ENCODE measurements around the gene SETBP1. TPM values are rescaled to one million over a fixed set of nuclear protein-coding genes. Genes with fewer than 3 reads are reported as not detected.
A peak's percentile ranks its signal among the peaks of the same experiment; 100 is the strongest.

Gene SETBP1
- total and polyA plus RNA-seq, 7 experiments from 2014 or later, result 0.08 to 12.5 (median 2.5) TPM; not detected in 2

- intact Hi-C loops (cut with micrococcal nuclease), result no loop called here
- CTCF ChIA-PET, result interaction anchor here (0.6 kb wide), 2 partner anchors 64 to 750 kb away, joined by 3 read pairs; no protein-coding TSS in a partner anchor
- Mint-ChIP-seq H3K36me3 (no peaks in the 10 kb centered on the region), H3K27ac (no peak overlapping the region), H3K9me3 (peaks cover 0 to 7% (median 0%) of the 10 kb centered on the region in 11 donors), H3K4me1 (no peaks in the 10 kb centered on the region), H3K27me3 (no peaks in the 10 kb centered on the region), H3K4me3 (no peak overlapping the region)
- H3K4me3 ChIP-seq (ENCODE audit: low read length), result no peak overlapping the region
- H3K9me3 ChIP-seq (ENCODE audit: control insufficient read depth in 2 of 3, low read length in 3 of 3), result no peaks in the 10 kb centered on the region
- no peaks in the 10 kb centered on the region for H3K4me1 ChIP-seq (ENCODE audit: control insufficient read depth in 2 of 2, insufficient read depth in 2 of 2, low read length in 2 of 2)
- no peak for ATAC-seq
- H3K27ac ChIP-seq (ENCODE audit: low read depth, low read length), result no peak overlapping the region
- no peak for DNase-seq
- no peaks in the 10 kb centered on the region for H3K36me3 ChIP-seq (ENCODE audit: control insufficient read depth in 2 of 3, insufficient read depth in 3 of 3, low read length in 3 of 3)
- POLR2A ChIA-PET, result no interaction called here
- no peaks in the 10 kb centered on the region for H3K27me3 ChIP-seq (ENCODE audit: control insufficient read depth in 2 of 2, insufficient read depth in 2 of 2, low read length in 2 of 2)
Observed at GRCh38 chr18:44924785-44925499, 244.3 kb downstream of the SETBP1 start.

GRCh38 chr18:44927127-44927849 is 246.6 kb downstream of the SETBP1 start:
- Histone ChIP-seq H3K27me3 (ENCODE audit: control insufficient read depth in 2 of 2, insufficient read depth in 2 of 2, low read length in 2 of 2) (no peaks in the 10 kb centered on the region), H3K4me3 (ENCODE audit: low read length) (no peak overlapping the region), H3K4me1 (ENCODE audit: control insufficient read depth in 2 of 2, insufficient read depth in 2 of 2, low read length in 2 of 2) (no peaks in the 10 kb centered on the region), H3K9me3 (ENCODE audit: control insufficient read depth in 2 of 3, low read length in 3 of 3) (no peaks in the 10 kb centered on the region), H3K36me3 (ENCODE audit: control insufficient read depth in 2 of 3, insufficient read depth in 3 of 3, low read length in 3 of 3) (no peaks in the 10 kb centered on the region), H3K27ac (ENCODE audit: low read depth, low read length) (no peak overlapping the region)
- ChIA-PET POLR2A (no interaction called here), CTCF (no interaction called here)
- DNase-seq (no peak), ATAC-seq (no peak)
- H3K36me3 Mint-ChIP-seq, result peaks cover 0 to 2% (median 0%) of the 10 kb centered on the region in 5 donors
- no peak overlapping the region for H3K4me3 Mint-ChIP-seq
- H3K27me3 Mint-ChIP-seq, result peaks cover 0 to 6% (median 0%) of the 10 kb centered on the region in 5 donors
- H3K27ac Mint-ChIP-seq, result no peak overlapping the region
- H3K9me3 Mint-ChIP-seq, result peaks cover 0 to 19% (median 10%) of the 10 kb centered on the region in 11 donors
- intact Hi-C loops (cut with micrococcal nuclease), result no loop called here
- no peaks in the 10 kb centered on the region for H3K4me1 Mint-ChIP-seq

GRCh38 chr18:44934901-44935300 is 254.2 kb downstream of the SETBP1 start:
- Histone ChIP-seq H3K27me3 (ENCODE audit: control insufficient read depth in 2 of 2, insufficient read depth in 2 of 2, low read length in 2 of 2) (no peaks in the 10 kb centered on the region), H3K9me3 (ENCODE audit: control insufficient read depth in 2 of 3, low read length in 3 of 3) (peaks cover 0 to 4% (median 0%) of the 10 kb centered on the region in 3 experiments), H3K4me1 (ENCODE audit: control insufficient read depth in 2 of 2, insufficient read depth in 2 of 2, low read length in 2 of 2) (no peaks in the 10 kb centered on the region), H3K4me3 (ENCODE audit: low read length) (no peak overlapping the region), H3K27ac (ENCODE audit: low read depth, low read length) (no peak overlapping the region), H3K36me3 (ENCODE audit: control insufficient read depth in 2 of 3, insufficient read depth in 3 of 3, low read length in 3 of 3) (no peaks in the 10 kb centered on the region)
- POLR2A ChIA-PET, result no interaction called here
- no peak for DNase-seq
- intact Hi-C loops (cut with micrococcal nuclease), result no loop called here
- H3K27me3 Mint-ChIP-seq, result peaks cover 3 to 15% (median 6%) of the 10 kb centered on the region in 5 donors
- no peak overlapping the region for H3K27ac Mint-ChIP-seq
- peaks cover 0 to 6% (median 0%) of the 10 kb centered on the region in 7 donors for H3K4me1 Mint-ChIP-seq
- no peak overlapping the region for H3K4me3 Mint-ChIP-seq
- CTCF ChIA-PET, result no interaction called here
- ATAC-seq, result no peak
- peaks cover 0 to 43% (median 15%) of the 10 kb centered on the region in 11 donors for H3K9me3 Mint-ChIP-seq
- H3K36me3 Mint-ChIP-seq, result peaks cover 0 to 12% (median 4%) of the 10 kb centered on the region in 5 donors

GRCh38 chr18:44935455-44935854 is 254.8 kb downstream of the SETBP1 start:
- Mint-ChIP-seq H3K9me3 (peaks cover 0 to 43% (median 15%) of the 10 kb centered on the region in 11 donors), H3K4me3 (no peak overlapping the region), H3K36me3 (peaks cover 0 to 12% (median 4%) of the 10 kb centered on the region in 5 donors), H3K27me3 (peaks cover 3 to 15% (median 10%) of the 10 kb centered on the region in 5 donors), H3K27ac (peak overlapping the region in 1 of 9 donors; percentile 73), H3K4me1 (peaks cover 0 to 6% (median 0%) of the 10 kb centered on the region in 7 donors)
- Histone ChIP-seq H3K36me3 (ENCODE audit: control insufficient read depth in 2 of 3, insufficient read depth in 3 of 3, low read length in 3 of 3) (no peaks in the 10 kb centered on the region), H3K27me3 (ENCODE audit: control insufficient read depth in 2 of 2, insufficient read depth in 2 of 2, low read length in 2 of 2) (no peaks in the 10 kb centered on the region), H3K27ac (ENCODE audit: low read depth, low read length) (no peak overlapping the region), H3K4me1 (ENCODE audit: control insufficient read depth in 2 of 2, insufficient read depth in 2 of 2, low read length in 2 of 2) (no peaks in the 10 kb centered on the region), H3K9me3 (ENCODE audit: control insufficient read depth in 2 of 3, low read length in 3 of 3) (peaks cover 0 to 4% (median 0%) of the 10 kb centered on the region in 3 experiments), H3K4me3 (ENCODE audit: low read length) (no peak overlapping the region)
- no peak for DNase-seq
- ChIA-PET POLR2A (no interaction called here), CTCF (no interaction called here)
- intact Hi-C loops (cut with micrococcal nuclease), result no loop called here
- no peak for ATAC-seq

- H3K4me3 ChIP-seq (ENCODE audit: low read length), result no peak overlapping the region
- peaks cover 0 to 4% (median 0%) of the 10 kb centered on the region in 3 experiments for H3K9me3 ChIP-seq (ENCODE audit: control insufficient read depth in 2 of 3, low read length in 3 of 3)
- peaks cover 0 to 35% (median 12%) of the 10 kb centered on the region in 11 donors for H3K9me3 Mint-ChIP-seq
- H3K4me1 Mint-ChIP-seq, result peaks cover 0 to 6% (median 0%) of the 10 kb centered on the region in 7 donors
- ATAC-seq (no peak), DNase-seq (no peak)
- intact Hi-C loops (cut with micrococcal nuclease), result no loop called here
- no peak overlapping the region for H3K27ac ChIP-seq (ENCODE audit: low read depth, low read length)
- no peaks in the 10 kb centered on the region for H3K4me1 ChIP-seq (ENCODE audit: control insufficient read depth in 2 of 2, insufficient read depth in 2 of 2, low read length in 2 of 2)
- peaks cover 0 to 12% (median 4%) of the 10 kb centered on the region in 5 donors for H3K36me3 Mint-ChIP-seq
- ChIA-PET POLR2A (no interaction called here), CTCF (no interaction called here)
- no peak overlapping the region for H3K4me3 Mint-ChIP-seq
- no peak overlapping the region for H3K27ac Mint-ChIP-seq
- H3K36me3 ChIP-seq (ENCODE audit: control insufficient read depth in 2 of 3, insufficient read depth in 3 of 3, low read length in 3 of 3), result no peaks in the 10 kb centered on the region
- H3K27me3 Mint-ChIP-seq, result peaks cover 3 to 15% (median 5%) of the 10 kb centered on the region in 5 donors
- no peaks in the 10 kb centered on the region for H3K27me3 ChIP-seq (ENCODE audit: control insufficient read depth in 2 of 2, insufficient read depth in 2 of 2, low read length in 2 of 2)
Observed at GRCh38 chr18:44936485-44936884, 255.8 kb downstream of the SETBP1 start.

- Mint-ChIP-seq H3K9me3 (peaks cover 0 to 18% (median 4%) of the 10 kb centered on the region in 11 donors), H3K36me3 (peaks cover 0 to 4% (median 0%) of the 10 kb centered on the region in 5 donors), H3K27me3 (peaks cover 0 to 15% (median 4%) of the 10 kb centered on the region in 5 donors), H3K4me3 (no peak overlapping the region), H3K4me1 (no peaks in the 10 kb centered on the region), H3K27ac (no peak overlapping the region)
- CTCF ChIA-PET, result no interaction called here
- no peak for DNase-seq
- Histone ChIP-seq H3K4me3 (ENCODE audit: low read length) (no peak overlapping the region), H3K36me3 (ENCODE audit: control insufficient read depth in 2 of 3, insufficient read depth in 3 of 3, low read length in 3 of 3) (no peaks in the 10 kb centered on the region), H3K4me1 (ENCODE audit: control insufficient read depth in 2 of 2, insufficient read depth in 2 of 2, low read length in 2 of 2) (no peaks in the 10 kb centered on the region), H3K27me3 (ENCODE audit: control insufficient read depth in 2 of 2, insufficient read depth in 2 of 2, low read length in 2 of 2) (no peaks in the 10 kb centered on the region), H3K27ac (ENCODE audit: low read depth, low read length) (no peak overlapping the region), H3K9me3 (ENCODE audit: control insufficient read depth in 2 of 3, low read length in 3 of 3) (peaks cover 0 to 4% (median 0%) of the 10 kb centered on the region in 3 experiments)
- intact Hi-C loops (cut with micrococcal nuclease), result no loop called here
- ATAC-seq, result no peak
- POLR2A ChIA-PET, result no interaction called here
Observed at GRCh38 chr18:44937960-44938719, 257.5 kb downstream of the SETBP1 start.
